ENCODE results near the gene TFAP2A.

The TFAP2A gene

DNA sequence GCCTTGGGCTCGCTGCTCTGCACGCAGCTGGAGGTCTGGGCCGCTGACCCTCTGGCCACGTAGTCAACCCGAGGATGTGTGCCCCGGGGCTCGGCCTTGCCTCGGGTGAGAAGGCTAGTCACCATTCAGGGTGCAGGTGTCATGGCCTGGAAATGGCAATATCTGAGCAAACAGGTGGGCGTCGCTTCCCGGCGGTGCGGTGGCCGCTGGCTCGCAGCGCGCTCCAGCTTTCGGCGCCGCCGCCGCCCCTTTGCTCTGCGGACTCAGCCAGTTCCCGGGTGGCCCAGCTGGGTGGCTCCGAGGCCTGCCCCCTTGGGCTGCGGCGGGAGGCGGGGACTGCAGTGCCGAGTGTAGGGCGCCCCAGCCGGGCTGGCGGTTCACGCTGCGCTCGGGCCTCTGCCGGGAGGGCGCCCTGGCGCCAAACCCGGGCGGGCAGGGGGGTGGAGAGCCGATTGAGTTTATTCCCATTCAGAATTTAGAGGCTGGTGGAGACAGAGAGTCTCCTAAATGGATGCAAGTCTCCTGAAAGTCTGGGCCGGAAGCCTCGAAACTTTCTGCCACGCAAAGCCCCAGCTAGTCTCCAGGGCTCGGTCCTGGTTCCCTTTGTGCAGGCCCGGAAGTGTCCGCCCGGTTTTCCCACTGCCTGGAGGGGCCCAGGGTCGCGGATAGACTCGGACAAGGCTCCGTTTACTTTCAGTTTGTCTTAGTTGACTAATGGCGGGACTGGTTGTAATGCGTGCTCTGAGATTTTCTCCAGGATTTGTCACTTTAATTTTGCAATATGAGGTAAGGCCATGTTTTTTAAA, 11.3 kb upstream of the TFAP2A start:
- DNase-seq: no peak

DNA sequence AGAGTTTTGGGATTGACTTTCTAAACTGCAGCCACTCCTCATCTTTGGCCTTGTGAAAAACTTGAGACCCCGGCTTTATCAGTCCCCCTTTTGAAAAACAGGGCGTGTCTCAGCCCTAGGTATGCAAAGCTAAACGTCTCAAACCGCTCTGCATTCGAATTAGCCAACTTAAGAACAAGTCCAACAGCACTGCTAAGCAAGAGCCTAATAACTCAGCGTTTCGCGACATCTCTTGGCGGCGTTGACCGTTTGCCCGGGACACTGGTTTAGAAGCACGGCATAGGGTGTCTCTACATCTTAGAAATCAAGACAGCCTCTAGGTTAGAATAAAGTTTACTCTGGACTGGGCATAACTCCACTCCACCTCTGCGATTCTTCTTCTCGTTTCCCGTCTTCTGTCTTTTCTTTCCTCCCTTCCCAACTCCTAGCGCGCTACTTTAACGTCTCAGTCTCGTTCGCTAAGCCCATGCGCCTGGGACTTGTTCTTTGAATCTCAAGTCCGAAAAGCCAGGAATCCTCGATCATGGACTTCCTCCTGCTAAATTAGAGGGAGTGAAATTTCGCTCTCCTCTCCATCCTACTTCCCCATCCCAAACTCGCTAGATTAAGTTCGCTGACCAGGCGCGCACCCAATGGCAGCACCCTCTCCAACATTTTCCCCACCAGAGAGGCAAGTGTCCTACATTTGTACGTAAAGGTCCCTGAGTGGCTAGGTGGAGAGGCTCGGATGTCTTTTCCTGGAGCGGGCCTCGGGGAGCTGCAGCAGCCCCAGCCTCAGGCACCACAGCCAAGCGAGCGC, 10.5 kb upstream of the TFAP2A start:
- DNase-seq: no peak

DNA sequence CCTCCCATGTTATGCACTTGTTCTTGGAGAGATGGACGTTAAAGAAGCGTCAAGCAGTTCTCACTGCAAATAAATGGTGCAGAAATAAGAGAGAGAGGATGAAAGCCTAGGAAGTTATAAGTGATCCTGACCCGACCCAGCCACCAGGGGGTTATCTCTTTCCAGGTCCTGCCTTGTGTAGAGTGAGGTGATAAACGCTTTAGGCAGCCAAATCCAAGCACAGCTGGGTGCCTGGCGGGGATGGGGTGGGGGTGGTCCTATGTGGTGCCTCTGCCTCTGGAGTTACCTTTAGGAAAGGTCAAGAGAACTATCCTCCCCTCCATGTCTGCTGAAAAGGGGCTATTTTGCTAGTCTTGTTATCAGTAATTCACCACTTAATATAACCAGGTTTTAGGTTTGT, 9.2 kb upstream of the TFAP2A start:
- no peak for DNase-seq

- DNase-seq: no peak
Observed at GRCh38 chr6:10422737-10423034, 7.8 kb upstream of the TFAP2A start.

- DNase-seq: no peak
Observed at GRCh38 chr6:10421921-10422736, 7.3 kb upstream of the TFAP2A start.

- DNase-seq: no peak
Observed at GRCh38 chr6:10421158-10421920, 6.5 kb upstream of the TFAP2A start.

- DNase-seq: no peak
Observed at GRCh38 chr6:10420546-10421157, 5.8 kb upstream of the TFAP2A start.

DNA sequence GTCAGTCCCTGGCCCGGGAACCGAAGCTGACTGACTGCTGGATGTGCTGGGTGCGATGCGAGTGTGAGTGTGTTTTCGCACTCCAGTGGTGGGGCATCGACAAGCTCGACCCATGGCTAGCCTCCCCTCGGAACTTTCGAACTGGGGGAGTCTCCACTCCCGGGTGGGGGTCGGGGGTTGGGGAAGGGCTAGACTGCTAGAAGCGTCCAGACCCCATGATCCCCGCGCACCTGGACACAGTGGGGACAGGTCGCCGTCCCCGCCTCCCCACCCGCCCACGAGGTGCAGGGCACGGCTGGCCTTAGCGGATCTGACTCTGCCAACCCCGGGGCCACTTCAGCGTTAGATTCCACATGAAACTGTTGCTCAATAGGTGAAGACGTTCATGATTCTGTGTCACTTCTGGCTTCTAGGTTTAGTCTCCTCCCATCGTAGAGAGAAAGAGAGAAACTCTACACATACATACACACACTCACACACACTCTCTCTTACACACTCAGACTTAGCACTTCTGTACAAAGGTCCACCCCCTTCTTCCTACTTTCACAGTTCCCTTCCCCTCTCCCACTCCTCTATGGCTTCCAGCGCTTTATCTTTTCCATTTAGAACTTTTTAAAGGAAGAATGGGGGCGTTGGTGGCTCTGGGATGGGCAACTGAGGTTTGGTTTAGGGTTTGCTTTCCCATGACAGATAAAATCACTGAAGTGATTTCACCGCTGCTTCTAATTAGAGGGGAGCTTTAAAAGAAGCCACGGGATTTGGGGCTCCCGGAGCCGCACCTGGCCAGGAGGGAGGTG, 5.1 kb upstream of the TFAP2A start:
- DNase-seq: no peak

DNA sequence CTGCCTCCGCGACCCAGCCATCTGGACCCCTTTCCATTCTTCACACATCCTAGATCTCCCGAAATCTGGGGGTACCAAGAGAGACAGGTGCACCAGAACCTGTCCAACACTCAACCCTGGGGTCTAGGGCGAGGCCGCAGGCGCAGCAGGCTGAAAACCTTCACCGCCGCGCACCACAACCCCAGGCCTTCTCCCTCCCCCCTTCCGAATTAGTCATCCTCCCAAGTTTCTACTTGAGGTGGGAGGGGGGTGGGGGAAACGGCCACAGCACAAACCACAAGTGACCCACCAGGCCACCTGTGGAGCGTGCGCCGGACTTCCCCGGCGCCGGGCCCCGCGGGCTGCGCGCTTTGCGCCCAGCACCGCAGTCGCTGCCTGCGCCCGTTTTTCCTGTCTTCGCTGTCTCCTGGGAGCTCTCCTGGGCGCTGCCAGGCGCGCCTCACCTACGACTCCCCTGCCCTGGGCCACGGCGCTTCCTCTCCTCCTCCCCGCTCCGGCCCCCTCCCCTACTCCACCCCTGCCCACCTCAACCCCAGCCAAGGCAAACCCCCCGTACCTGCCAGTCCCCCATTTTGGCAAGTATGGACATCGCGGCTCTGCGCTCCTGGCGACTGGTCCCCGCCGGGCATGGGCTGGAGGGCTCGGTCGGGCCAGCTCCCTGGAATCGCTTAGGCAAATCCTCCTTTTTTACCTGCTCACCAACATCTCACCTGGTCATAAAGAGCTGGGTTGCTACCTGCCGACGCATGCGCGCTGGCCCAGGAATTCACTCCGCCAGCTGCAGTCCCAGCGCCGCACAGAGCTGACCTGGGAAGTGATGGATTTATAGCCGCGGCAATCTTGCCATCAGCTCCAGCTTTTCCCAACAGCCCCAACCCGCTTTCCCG, 4.2 kb upstream of the TFAP2A start:
- no peak for DNase-seq

DNA sequence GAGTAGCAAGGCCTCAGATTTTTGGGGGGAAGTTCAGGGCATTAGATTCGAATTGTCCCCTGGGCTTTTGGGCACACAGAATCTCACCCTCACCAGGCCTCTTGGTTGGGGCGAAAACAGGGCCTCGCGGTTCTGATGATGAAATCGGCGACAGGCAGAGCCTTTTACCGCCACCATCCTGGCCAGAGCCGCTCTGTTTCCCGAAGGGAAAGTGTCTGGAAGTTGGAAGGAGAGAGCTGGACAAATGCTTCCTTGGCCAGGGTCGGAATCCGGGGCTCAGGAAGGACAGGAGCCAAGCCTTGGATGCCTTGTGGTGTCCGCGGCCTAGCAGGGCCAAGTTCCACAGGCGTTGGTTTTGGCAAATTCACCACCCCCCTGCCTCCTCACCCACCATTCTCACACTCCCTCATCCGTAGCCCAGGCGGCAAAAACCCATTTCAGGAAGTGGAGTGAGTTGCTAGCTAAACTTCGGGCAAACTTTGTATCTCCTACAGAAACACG, 3.5 kb upstream of the TFAP2A start:
- DNase-seq: no peak

DNA sequence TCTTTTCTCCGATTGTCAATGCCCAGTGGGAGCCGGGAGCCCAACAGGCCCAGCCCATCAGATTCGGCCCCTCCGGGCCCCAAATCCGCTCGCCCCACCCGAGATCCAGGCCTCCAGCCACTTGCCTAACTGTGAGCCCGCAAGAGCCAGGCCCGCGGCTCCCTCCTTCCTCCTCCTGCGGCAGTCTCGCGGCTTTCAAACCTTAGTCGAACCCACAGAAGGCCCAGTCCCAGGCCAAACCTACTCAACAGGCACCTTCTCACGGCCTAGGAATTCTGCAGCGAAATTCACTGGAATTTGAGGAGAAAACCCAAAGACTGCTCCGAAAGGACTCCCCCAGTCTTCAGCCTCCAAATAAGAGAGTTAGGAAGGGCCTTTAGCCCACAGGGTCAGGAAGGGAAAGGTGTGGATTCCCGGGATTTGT, 2.8 kb upstream of the TFAP2A start:
- no peak for DNase-seq

GRCh38 chr6:10416863-10417641, 2.2 kb upstream of the TFAP2A start:
- DNase-seq: no peak

DNA sequence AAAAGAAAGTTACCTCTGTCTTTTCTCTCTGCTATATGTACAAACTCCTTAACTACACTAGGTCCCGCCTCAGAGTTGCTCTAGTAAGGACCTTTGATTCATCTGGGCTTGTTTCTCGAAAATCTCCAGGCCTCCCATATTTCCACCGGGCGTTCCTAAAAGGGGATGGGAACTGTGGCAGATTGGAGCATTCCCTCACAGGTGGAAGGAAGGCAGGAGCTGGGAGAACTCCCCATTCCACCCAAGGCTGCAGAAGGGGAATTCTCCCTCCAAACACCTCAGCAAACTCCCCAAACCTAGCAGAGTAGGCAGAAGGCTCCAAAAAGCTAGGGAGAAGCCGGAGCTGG, 1.6 kb upstream of the TFAP2A start:
- no peak for DNase-seq

DNA sequence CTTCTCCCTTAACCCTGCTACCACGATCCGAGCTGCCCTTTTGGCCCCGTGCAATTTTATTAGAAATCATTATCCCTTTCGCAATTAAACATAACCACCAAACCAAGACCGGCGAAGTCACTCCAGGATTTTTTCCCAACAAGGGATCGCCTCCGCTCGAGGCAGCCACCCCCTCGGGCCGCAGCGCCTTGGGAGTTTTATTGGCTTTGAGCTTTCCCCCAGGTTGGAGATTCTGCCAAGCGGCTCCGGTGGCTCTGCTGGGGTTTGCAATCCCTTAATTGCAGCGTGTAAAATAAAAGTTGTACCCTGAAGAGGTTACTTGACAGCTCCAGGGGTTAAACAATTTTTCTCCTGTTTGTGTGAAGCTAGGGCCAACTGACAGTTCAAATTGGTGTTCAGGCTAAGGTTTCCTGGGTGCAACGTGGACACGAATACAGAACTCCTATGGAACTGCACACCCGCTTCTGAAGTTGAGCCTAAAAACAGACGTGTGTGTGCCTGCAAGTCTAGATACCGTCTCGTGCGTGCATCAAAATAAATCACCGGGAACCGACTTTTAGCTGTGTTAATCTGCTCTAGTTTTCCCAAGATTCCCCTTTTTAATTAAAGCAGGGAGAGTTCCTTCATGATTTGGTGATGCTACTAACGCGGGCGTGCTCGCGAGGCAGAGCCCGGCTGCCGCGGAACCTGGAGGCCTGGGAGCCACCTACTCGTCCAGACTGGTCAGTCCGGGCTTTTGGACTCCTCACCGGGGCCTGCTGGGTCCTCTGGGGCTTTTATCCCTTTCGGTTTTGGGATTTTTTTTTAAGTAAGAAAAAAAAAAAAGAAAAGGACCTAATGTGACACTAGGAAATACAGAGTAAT, 975 bp upstream of the TFAP2A start:
- DNase-seq: no peak

- no peak for DNase-seq
Observed at GRCh38 chr6:10413850-10414738, 780 bp downstream of the TFAP2A start.

GRCh38 chr6:10413262-10413849, 1.5 kb downstream of the TFAP2A start:
- no peak for DNase-seq

All from NCI-H1930 (cell line).